H1 (cell line): ENCODE results near the gene MYL2. TPM values are rescaled to one million over a fixed set of nuclear protein-coding genes. Genes with fewer than 3 reads are reported as not detected.

Experiments
- polyA plus RNA-seq, 7 experiments: library from polyadenylated mRNA; depleted of rRNA in 3 of 7; stranded (reverse) in 5 of 7; unstranded in 2 of 7; fragments of >200 nt in 5 of 7; fragments of 200-250 nt in 2 of 7; gene quantifications; 1 replicate in 5 of 7; 2 replicates in 1 of 7; 4 replicates in 1 of 7; pipeline versions ENCODE4 v1.2.1 to v1.2.3, GENCODE V29; 2011 to 2013; ENCODE audit warnings: missing spikeins in 2 of 7, mixed read lengths in 2 of 7
- total RNA-seq: library from RNA; stranded (reverse); fragmentation: NEBNext Ultra II Directional; extraction: Animal tissue kit (Norgen Biotek cat#: 25700); gene quantifications from 2 replicates; pipeline ENCODE4 v1.2.1, GENCODE V29; 2021

MYL2 gene
- total and polyA plus RNA-seq, 2 of the 8 experiments (the other 6 are each of a cell fraction or from before 2014, with no cell fraction given): not detected

Other genes with a start within 250 kb of the MYL2 start
- gene HVCN1, start 231.5 kb downstream of the MYL2 start, total RNA-seq: 5.6 and 5.8 TPM in 2 replicates
- gene HVCN1, start 231.5 kb downstream of the MYL2 start, polyA plus RNA-seq (2011; rRNA removed): 10.5 and 11.2 TPM in 2 replicates
- gene PPP1CC, start 177.7 kb downstream of the MYL2 start, total RNA-seq: 335 and 350 TPM in 2 replicates
- 109 and 193 TPM in 2 replicates for gene PPP1CC, start 177.7 kb downstream of the MYL2 start, polyA plus RNA-seq (2011; rRNA removed)
- 0.55 and 0.93 TPM in 2 replicates for gene CCDC63, start 73.6 kb downstream of the MYL2 start, total RNA-seq
- 0.42 TPM in 2 replicates for gene CCDC63, start 73.6 kb downstream of the MYL2 start, polyA plus RNA-seq (2011; rRNA removed)
- 4.8 and 6.5 TPM in 2 replicates for gene CUX2, start 113.6 kb upstream of the MYL2 start, total RNA-seq
- gene CUX2, start 113.6 kb upstream of the MYL2 start, polyA plus RNA-seq (2011; rRNA removed): 1.8 and 2.7 TPM in 2 replicates